HuH-7 (cell line): ENCODE results near the gene C1orf74.

ENCODE experiments used
- DNase-seq: peaks from one replicate; pipeline ENCODE4 v3.0.0; 2011; ENCODE audit warnings: low spot score

Gene C1orf74

DNA sequence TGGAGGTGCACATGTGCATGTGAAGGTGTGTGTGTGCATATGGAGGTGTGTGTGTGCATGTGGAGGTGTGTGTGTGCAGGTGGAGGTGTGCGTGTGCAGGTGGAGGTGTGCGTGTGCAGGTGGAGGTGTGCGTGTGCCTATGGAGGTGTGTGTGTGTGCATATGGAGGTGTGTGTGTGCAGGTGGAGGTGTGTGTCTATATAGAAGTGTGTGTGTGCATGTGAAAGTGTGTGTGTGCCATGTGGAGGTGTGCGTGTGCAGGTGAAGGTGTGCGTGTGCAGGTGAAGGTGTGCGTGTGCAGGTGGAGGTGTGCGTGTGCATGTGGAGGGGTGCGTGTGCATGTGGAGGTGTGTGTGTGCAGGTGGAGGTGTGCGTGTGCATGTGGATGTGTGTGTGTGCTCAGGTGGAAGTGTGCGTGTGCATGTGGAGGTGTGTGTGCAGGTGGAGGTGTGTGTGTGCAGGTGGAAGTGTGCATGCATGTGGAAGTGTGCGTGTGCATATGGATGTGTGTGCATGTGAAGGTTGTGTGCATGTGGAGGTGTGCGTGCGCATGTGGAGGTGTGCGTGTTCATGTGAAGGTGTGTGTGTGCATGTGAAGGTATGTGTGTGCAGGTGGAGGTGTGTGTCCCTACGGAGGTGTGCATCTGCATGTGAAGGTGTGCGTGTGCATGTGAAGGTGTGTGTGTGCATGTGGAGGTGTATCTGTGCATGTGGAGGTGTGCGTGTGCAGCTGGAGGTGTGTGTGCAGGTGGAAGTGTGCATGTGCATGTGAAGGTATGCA lies 13.5 kb downstream of the C1orf74 start:
- no peak for DNase-seq

GRCh38 chr1:209769971-209770370 lies 14.4 kb downstream of the C1orf74 start:
- no peak for DNase-seq

GRCh38 chr1:209769171-209769904 lies 15.0 kb downstream of the C1orf74 start:
- DNase-seq = no peak

DNA sequence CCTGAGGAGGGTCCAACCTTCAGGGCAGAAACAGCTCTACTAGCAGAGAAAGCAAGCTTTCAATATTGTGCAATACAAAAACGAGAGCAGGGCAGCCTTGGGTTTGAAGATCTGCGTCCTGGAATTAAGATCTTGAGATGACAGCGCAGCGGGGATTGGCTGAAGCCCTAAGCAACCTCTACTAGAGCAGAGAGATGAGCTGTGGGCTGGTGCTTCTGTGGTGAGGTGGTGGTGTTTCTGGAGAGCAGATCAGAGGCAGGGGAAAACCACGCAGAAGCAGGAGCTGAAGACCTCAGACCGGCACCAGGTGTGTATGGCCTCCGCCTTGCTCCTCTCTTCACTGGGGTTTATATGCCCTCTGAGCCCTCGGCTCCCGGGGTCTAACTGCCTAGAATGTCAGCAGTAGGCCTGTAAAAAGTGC lies 16.0 kb downstream of the C1orf74 start:
- DNase-seq = no peak

- DNase-seq = no peak
Observed at GRCh38 chr1:209767706-209768105, 16.7 kb downstream of the C1orf74 start.

- no peak for DNase-seq
Observed at GRCh38 chr1:209767096-209767495, 17.3 kb downstream of the C1orf74 start.

GRCh38 chr1:209766051-209766450 lies 18.3 kb downstream of the C1orf74 start:
- no peak for DNase-seq

DNA sequence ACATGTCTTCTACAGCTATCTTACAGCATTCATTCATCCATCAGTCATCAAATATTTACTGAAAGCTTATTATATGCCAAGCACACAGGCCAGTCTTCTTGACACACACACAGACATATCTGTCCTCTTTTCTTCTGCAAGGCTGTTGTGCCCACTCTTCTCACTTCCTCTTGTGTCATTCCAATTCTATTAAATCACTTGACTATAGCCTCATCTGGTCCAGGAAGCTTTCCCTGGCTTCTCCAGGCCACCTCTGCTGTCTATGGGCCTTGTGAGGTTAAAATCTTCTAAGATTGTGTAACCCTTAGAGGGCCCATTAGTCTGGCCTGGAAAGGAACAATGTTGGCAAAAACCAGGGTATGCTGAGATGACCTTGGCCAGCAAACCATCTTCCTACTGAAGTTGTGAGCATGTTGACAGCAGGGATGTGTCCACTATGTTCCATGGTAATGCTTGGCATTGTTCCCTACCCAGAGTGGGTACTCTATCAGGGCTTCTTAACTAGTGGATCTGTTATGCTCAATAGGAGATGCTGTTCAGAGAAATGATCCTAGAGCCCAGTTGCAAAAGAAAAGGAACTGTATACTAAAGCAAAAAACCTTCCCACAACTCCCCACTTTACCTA lies 23.2 kb downstream of the C1orf74 start:
- no peak for DNase-seq

- DNase-seq = no peak
Observed at GRCh38 chr1:209759829-209760359, 24.5 kb downstream of the C1orf74 start.

- no peak for DNase-seq
Observed at GRCh38 chr1:209758400-209758799, 26.0 kb downstream of the C1orf74 start.

- DNase-seq = no peak
Observed at GRCh38 chr1:209756615-209757445, 27.5 kb downstream of the C1orf74 start.

DNA sequence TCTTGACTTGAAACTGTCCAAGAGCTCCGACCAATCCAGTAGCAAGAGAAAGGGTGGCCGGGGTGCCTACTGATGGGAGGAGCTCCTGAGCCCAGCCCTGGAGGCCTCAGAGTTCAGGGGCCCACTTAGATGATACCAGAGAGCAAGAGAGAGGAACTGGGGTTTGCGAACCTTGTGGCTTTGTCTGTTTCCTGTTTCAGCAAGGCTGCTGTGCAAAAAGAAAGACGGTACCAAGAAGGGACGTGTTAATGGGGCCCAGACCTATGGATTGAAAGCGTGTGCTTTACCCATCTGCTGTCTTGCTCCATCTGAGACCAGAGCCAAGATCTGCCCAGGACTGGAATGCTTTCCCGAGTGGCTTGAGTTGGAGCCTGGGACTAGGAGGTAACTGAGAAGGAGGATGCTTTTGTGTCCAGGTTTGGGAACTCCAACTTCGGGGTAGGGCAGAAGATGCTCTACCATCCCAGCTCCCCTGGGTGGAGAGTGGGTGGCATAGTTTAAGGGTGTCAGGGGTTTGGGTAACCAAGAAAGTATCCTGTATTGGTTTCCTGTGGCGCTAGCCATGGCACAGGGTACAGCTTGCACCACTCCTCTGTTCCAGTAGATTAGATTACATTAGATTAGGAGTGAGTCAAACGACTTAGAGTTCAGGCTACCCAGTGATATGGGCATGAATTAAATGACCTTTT lies 28.3 kb downstream of the C1orf74 start, which contains the start of gene TRAF3IP3:
TSS of gene TRAF3IP3 (plus strand) at position 128 of the 689 bp plus-strand sequence. CDS start 3,987 bp downstream, outside the sequence.
- no peak for DNase-seq

DNA sequence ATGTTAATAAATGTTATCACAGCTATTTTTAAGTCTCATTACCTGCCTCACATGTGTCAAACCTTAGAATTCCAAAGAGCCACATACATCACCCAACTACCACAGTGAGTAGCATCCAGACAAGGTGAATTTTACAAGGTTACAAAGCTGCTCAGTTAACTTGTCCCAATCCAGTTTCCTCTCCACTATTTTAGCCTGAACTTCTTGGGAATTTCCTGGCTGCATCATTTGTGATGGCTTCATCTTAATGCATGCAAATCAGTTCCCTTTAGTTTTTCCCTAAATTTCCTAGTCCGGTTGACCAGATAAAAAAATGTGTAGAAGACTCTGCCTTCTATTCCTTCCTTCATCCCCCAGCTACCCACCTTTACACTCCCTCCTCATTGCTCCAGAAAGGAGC lies 29.1 kb downstream of the C1orf74 start:
- no peak for DNase-seq

DNA sequence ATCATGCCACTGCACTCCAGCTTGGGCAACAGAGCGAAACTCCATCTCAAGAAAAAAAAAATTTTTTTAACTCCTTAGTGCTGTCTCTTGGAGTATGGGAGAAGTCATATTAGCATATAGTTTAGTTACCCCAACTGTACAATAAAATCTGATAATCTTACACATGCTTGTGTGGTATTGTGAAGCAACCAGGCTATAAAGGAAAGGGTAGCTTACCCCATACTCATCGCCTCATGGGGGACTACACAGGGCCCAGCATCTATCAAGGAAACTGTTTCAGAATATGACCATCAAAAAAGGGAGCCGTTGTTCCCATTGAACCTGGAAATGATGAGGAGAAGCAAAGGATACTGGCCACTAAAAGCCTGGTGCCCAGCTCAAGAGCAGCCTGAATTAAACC lies 31.5 kb downstream of the C1orf74 start:
- no peak for DNase-seq

DNA sequence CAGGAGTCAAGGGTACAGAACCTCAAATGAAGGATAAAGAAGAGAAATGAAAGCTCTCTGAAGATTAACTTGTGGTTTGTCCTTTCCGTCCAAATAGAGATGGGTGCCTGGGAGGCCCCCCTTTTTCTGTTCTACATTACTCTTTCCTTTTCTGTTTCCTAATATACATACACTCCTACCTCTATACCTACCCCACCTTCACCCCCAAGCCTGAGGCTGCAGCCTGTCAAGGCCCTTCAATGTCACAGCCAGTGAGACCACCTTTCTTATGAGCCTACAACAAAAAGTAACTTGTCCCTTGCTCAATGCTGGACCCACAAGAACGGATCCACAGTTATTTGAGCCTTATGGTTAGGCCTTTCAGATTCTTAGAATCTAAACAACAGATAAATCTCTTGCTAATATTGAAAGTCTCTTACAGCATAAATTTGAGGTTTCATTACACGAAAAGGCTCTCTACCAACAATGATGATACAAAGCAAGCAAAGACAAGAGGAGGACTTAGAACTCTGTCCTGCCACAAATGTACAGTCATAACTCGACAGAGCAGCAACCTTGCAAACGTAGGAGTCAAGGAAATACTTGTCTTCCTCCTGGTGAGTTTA lies 32.6 kb downstream of the C1orf74 start:
- no peak for DNase-seq

- DNase-seq = no peak
Observed at GRCh38 chr1:209749670-209750323, 34.6 kb downstream of the C1orf74 start.

DNA sequence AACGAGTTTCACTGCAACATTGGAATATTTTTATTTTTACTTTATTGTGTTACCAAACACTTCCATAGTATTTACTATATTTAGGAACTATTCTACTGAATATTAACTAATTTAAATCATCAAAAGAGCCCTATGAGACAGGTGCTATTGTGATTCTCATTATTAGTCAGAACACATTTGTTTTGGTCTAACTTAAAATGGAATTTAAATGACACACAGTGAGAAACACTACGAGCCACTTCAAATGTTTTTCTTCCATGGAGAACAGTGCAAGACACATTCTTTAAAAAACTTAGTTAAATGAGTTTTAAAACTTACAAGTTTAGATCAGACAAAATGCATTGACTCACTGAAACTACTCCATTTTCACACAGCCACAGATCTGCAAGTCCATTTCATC lies 35.2 kb downstream of the C1orf74 start:
- DNase-seq = no peak

DNA sequence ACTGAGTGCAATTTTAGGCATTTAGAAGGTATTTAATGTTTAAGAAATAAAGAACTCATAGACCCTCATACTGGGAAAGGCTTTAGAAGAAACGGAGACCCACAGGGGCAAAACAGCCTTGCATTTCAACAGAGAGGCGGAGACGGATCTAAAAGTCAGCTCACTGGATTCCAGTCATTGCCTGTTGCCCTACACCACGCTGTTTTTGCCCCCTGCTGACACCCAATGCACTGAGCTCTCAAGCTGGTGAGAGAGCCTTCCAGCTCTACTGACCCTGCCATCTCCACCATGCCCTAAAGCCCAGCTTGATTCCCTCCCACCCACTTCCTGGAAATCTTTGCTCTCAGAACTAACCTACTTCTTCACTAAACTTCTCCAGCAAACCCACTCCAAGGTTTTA lies 35.7 kb downstream of the C1orf74 start:
- no peak for DNase-seq

- DNase-seq = peak; percentile 79
Observed at GRCh38 chr1:209747580-209748262, 36.6 kb downstream of the C1orf74 start.
